Smooth muscle cell (in vitro differentiated cells): ENCODE data around the gene ATP2A1. TPM values are rescaled to one million over a fixed set of nuclear protein-coding genes. Genes with fewer than 3 reads are reported as not detected.

Experiments used
- DNase-seq: peaks from one replicate; lab custom pipeline; 2025; ENCODE audit not compliant: unreplicated experiment; lab: John Stamatoyannopoulos, UW
- H2AFZ ChIP-seq: fragments of 200-600 bp; sonication (generic); 2 replicates; pipeline ENCODE4 v1.6.0; 2016; ENCODE audit warnings: antibody characterized with exemption, low read depth, mild to moderate bottlenecking
- H3F3A ChIP-seq: fragments of 200-600 bp; sonication (generic); 2 replicates; pipeline ENCODE4 v1.6.0; 2017; ENCODE audit warnings: antibody characterized with exemption, low read depth
- H3K27ac ChIP-seq: fragments of 200-600 bp; sonication (generic); 2 replicates; pipeline ENCODE4 v1.5.1; 2016; ENCODE audit warnings: low read depth, mild to moderate bottlenecking
- H3K27me3 ChIP-seq: fragments of 200-600 bp; sonication (generic); 2 replicates; pipeline ENCODE4 v1.6.1; 2016; ENCODE audit warnings: low read depth, mild to moderate bottlenecking
- H3K36me3 ChIP-seq: fragments of 200-600 bp; sonication (generic); 2 replicates; pipeline ENCODE4 v1.5.1; 2016; ENCODE audit warnings: low read depth
- H3K4me1 ChIP-seq: fragments of 200-600 bp; sonication (generic); 2 replicates; pipeline ENCODE4 v1.5.1; 2016; ENCODE audit warnings: low read depth
- H3K4me2 ChIP-seq: fragments of 200-600 bp; sonication (generic); 2 replicates; pipeline ENCODE4 v1.6.0; 2016; ENCODE audit warnings: mild to moderate bottlenecking
- H3K4me3 ChIP-seq: fragments of 200-600 bp; sonication (generic); 2 replicates; pipeline ENCODE4 v1.5.1; 2016; ENCODE audit warnings: mild to moderate bottlenecking
- H3K79me2 ChIP-seq: fragments of 200-600 bp; sonication (generic); 2 replicates; pipeline ENCODE4 v1.6.0; 2016; ENCODE audit warnings: low read depth, mild to moderate bottlenecking
- H3K9ac ChIP-seq: fragments of 200-600 bp; sonication (generic); 2 replicates; pipeline ENCODE4 v1.6.0; 2016; ENCODE audit warnings: low read depth
- H3K9me3 ChIP-seq: fragments of 200-600 bp; sonication (generic); replicated peaks from 2 replicates; pipeline ENCODE4 v1.5.1; 2016; ENCODE audit warnings: low read depth
- H4K20me1 ChIP-seq: fragments of 200-600 bp; sonication (generic); 2 replicates; pipeline ENCODE4 v1.6.0; 2016; ENCODE audit warnings: low read depth
- CTCF ChIP-seq: fragments of 200-600 bp; sonication (generic); IDR thresholded peaks from 2 replicates; pipeline ENCODE4 v1.5.1; 2017; ENCODE audit warnings: borderline replicate concordance, mild to moderate bottlenecking, antibody characterized with exemption; ENCODE audit not compliant: insufficient read depth, poor library complexity, severe bottlenecking
- WGBS: methylation state at CpG from one replicate; pipeline ENCODE4 v1.1.7; 2016; ENCODE audit warnings: low lambda C conversion rate; 5-methylcytosine and 5-hydroxymethylcytosine counted together
- polyA plus RNA-seq: library from polyadenylated mRNA; unstranded; fragments of >200 nt; fragmentation: Nextera tagmentation; extraction: Ambion mirVana; gene quantifications from 2 replicates; pipeline ENCODE4 v1.2.1, GENCODE V29; 2016
- total RNA-seq: library from RNA; depleted of rRNA; stranded (reverse); fragments of >200 nt; gene quantifications from 2 replicates; pipeline ENCODE4 v1.2.3, GENCODE V29; 2014

Gene ATP2A1
- total and polyA plus RNA-seq, 2 experiments from 2014 or later, result 0.09 to 1.2 TPM

- Histone ChIP-seq H3K36me3 (no peaks in the 10 kb centered on the region), H3F3A (no peaks in the 10 kb centered on the region), H3K4me2 (no peak overlapping the region), H3K27me3 (no peaks in the 10 kb centered on the region), H3K9me3 (no peaks in the 10 kb centered on the region), H3K4me3 (no peak overlapping the region), H4K20me1 (no peaks in the 10 kb centered on the region), H3K27ac (no peak overlapping the region), H3K79me2 (no peaks in the 10 kb centered on the region), H3K9ac (no peak overlapping the region), H3K4me1 (no peaks in the 10 kb centered on the region), H2AFZ (no peak overlapping the region)
- no peak for DNase-seq
- WGBS, result 98% methylated on average over 14 of the region's 15 CpGs
- TF ChIP-seq CTCF, result no peak
Observed at GRCh38 chr16:28901862-28902261, 23.6 kb downstream of the ATP2A1 start.

GRCh38 chr16:28902909-28903308 is 24.6 kb downstream of the ATP2A1 start:
- Histone ChIP-seq H4K20me1 (no peaks in the 10 kb centered on the region), H3K9ac (no peak overlapping the region), H3K9me3 (no peaks in the 10 kb centered on the region), H3K4me3 (no peak overlapping the region), H3K27me3 (no peaks in the 10 kb centered on the region), H3F3A (no peaks in the 10 kb centered on the region), H2AFZ (no peak overlapping the region), H3K79me2 (no peaks in the 10 kb centered on the region), H3K4me2 (no peak overlapping the region), H3K36me3 (no peaks in the 10 kb centered on the region), H3K27ac (no peak overlapping the region), H3K4me1 (no peaks in the 10 kb centered on the region)
- no peak for DNase-seq
- 92% methylated on average over 7 of the region's 11 CpGs for WGBS
- TF ChIP-seq CTCF, result no peak

- no peaks in the 10 kb centered on the region for H3K27me3 ChIP-seq
- no peaks in the 10 kb centered on the region for H3F3A ChIP-seq
- no peak for TF ChIP-seq CTCF
- no peak for DNase-seq
- H3K27ac ChIP-seq, result no peak overlapping the region
- no peaks in the 10 kb centered on the region for H3K4me1 ChIP-seq
- H3K9me3 ChIP-seq, result no peaks in the 10 kb centered on the region
- no peaks in the 10 kb centered on the region for H3K36me3 ChIP-seq
- H2AFZ ChIP-seq, result no peak overlapping the region
- H3K4me3 ChIP-seq, result no peak overlapping the region
- WGBS, result 96% methylated on average over 28 of the region's 29 CpGs
- H4K20me1 ChIP-seq, result no peaks in the 10 kb centered on the region
- H3K4me2 ChIP-seq, result no peak overlapping the region
- no peak overlapping the region for H3K9ac ChIP-seq
- H3K79me2 ChIP-seq, result no peaks in the 10 kb centered on the region
Observed at GRCh38 chr16:28903344-28904042, 25.2 kb downstream of the ATP2A1 start.

GRCh38 chr16:28904363-28904762 is 26.1 kb downstream of the ATP2A1 start:
- H3K79me2 ChIP-seq, result no peaks in the 10 kb centered on the region
- no peak overlapping the region for H2AFZ ChIP-seq
- no peak overlapping the region for H3K9ac ChIP-seq
- H4K20me1 ChIP-seq, result no peaks in the 10 kb centered on the region
- no peak for DNase-seq
- no peak for TF ChIP-seq CTCF
- H3K4me2 ChIP-seq, result no peak overlapping the region
- H3F3A ChIP-seq, result no peaks in the 10 kb centered on the region
- no peaks in the 10 kb centered on the region for H3K36me3 ChIP-seq
- no peaks in the 10 kb centered on the region for H3K9me3 ChIP-seq
- no peak overlapping the region for H3K4me3 ChIP-seq
- no peaks in the 10 kb centered on the region for H3K4me1 ChIP-seq
- H3K27ac ChIP-seq, result no peak overlapping the region
- WGBS, result 95% methylated on average over 14 of the region's 14 CpGs
- no peaks in the 10 kb centered on the region for H3K27me3 ChIP-seq
